ENCODE measurements around the gene SETBP1.

- TF ChIP-seq POLR2AphosphoS5 (IDR thresholded peaks at IDR 0.05; ENCODE audit: borderline replicate concordance, low read depth, low read length) (no peak), EZH2 (IDR thresholded peaks at IDR 0.05) (no peak), FOXP2 (optimal IDR thresholded peaks at IDR 0.05; ENCODE audit: control extremely low read depth, extremely low read length, insufficient read depth) (no peak)
Observed at GRCh38 chr18:44914028-44914427, 233.3 kb downstream of the SETBP1 start.

Measured in SK-N-MC (cell line).